Central memory CD8-positive, alpha-beta T cell (primary cell): ENCODE data around the gene LANCL3.

Experiments
- ATAC-seq: fragments of 150-1000 bp; cut with Tn5 transposase; replicated peaks from 2 replicates; pipeline ENCODE4 v1.10.0; 2022; ENCODE audit warnings: mild to moderate bottlenecking, moderate FRiP score, moderate number of reproducible peaks; ENCODE audit not compliant: poor library complexity, severe bottlenecking; ENCODE audit errors: extremely low read depth
- DNase-seq, 2 donors: peaks; one replicate each; pipeline ENCODE4 v3.0.0; 2021; ENCODE audit warnings: low spot score in 2 of 2
- H3K27ac Mint-ChIP-seq: one replicate; pipeline ENCODE4 v1.8.0; 2022; ENCODE audit warnings: low read depth, mild to moderate bottlenecking, moderate library complexity, mixed read lengths
- H3K27me3 Mint-ChIP-seq: one replicate; pipeline ENCODE4 v1.8.0; 2022; ENCODE audit warnings: mixed read lengths
- H3K36me3 Mint-ChIP-seq: one replicate; pipeline ENCODE4 v1.8.0; 2022; ENCODE audit warnings: mild to moderate bottlenecking, moderate library complexity, mixed read lengths; ENCODE audit not compliant: insufficient read depth
- H3K4me1 Mint-ChIP-seq: one replicate; pipeline ENCODE4 v1.8.0; 2022; ENCODE audit warnings: mixed read lengths
- H3K4me3 Mint-ChIP-seq: one replicate; pipeline ENCODE4 v1.8.0; 2022; ENCODE audit warnings: mild to moderate bottlenecking, moderate library complexity, mixed read lengths
- H3K9me3 Mint-ChIP-seq: one replicate; pipeline ENCODE4 v1.8.0; 2022; ENCODE audit warnings: mixed read lengths

LANCL3 gene

DNA sequence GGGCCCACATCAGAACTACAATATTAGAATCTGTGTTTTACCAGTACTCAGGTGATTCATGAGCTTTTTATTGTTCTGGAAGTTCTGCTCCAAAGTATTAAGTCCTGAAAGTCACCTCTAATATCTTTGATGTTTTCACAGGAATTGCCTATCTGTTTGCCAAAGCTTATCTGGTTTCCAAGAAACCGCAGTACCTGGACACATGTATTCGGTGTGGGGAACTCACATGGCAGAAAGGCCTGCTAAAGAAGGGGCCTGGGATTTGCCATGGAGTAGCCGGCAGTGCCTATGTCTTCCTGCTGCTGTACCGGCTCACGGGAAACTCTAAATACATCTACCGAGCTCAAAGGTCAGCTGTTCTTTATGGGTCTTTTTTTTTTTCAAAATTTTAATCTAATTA, 95.7 kb downstream of the LANCL3 start:
- H3K9me3 Mint-ChIP-seq: no peaks in the 10 kb centered on the region
- no peak overlapping the region for H3K4me3 Mint-ChIP-seq
- ATAC-seq (no peak), DNase-seq (no peak)
- no peaks in the 10 kb centered on the region for H3K4me1 Mint-ChIP-seq
- H3K36me3 Mint-ChIP-seq: peaks cover 3% of the 10 kb centered on the region
- H3K27ac Mint-ChIP-seq: no peak overlapping the region
- H3K27me3 Mint-ChIP-seq: no peaks in the 10 kb centered on the region

DNA sequence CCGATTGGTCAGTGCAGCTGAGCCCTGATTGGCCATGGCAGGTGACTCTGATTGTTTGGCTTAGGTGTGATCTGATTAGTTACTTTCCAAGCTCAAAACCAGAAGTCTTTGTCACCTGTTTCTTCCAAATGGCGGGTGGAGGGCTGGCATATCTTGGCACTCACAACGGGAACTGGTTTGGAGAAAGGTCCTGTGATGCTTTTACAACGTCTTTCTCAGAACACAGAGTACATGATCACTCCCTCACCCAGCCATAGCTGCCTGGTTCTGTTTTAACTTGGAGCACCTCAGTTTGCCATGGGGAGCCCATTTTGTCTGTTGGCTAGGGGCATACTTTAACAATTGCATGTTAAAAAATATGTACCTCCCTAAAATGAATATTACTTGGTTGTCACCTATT, 101.1 kb downstream of the LANCL3 start:
- Mint-ChIP-seq H3K9me3 (no peaks in the 10 kb centered on the region), H3K4me1 (no peaks in the 10 kb centered on the region), H3K36me3 (no peaks in the 10 kb centered on the region), H3K27ac (no peak overlapping the region), H3K4me3 (no peak overlapping the region), H3K27me3 (no peaks in the 10 kb centered on the region)
- ATAC-seq (no peak), DNase-seq (no peak)

DNA sequence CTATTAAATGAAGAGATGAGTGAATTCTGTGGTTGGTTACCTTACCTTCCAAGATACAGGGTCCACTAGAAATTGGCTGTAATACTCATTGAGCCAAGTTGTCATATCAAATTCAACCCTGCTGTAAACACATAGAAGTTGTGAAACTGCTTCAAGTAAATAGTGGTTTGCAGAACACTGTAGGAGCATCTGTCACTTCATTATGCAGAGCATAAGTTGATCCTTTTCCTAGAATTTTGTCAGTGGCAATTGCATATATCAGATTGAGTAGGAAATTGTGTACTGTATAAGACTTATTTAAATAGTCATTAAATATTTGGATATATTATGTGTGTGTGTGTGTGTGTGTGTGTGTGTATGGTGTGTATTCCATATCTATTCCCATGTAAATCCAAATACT, 105.3 kb downstream of the LANCL3 start:
- DNase-seq (no peak), ATAC-seq (no peak)
- H3K4me1 Mint-ChIP-seq: no peaks in the 10 kb centered on the region
- no peaks in the 10 kb centered on the region for H3K9me3 Mint-ChIP-seq
- H3K27ac Mint-ChIP-seq: no peak overlapping the region
- H3K27me3 Mint-ChIP-seq: no peaks in the 10 kb centered on the region
- H3K36me3 Mint-ChIP-seq: peaks cover 2% of the 10 kb centered on the region
- no peak overlapping the region for H3K4me3 Mint-ChIP-seq

DNA sequence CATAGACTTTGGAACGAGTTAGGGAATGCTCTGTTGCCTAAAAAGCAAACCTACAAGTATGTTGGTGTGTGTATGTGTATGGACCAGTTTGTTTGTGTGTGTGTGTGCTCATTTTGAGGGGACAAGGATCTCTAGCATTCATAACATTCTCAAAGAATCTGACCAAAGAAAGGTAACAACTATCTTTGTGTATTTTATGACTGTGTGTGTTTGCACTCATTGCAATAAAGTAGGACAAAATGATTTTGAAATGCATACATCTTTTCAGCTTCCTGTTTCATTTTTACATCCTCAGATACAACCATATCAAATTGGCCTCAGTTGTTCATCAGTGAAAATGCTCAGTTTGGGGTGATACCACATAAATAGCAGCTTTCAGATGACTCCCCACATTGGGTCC, 105.8 kb downstream of the LANCL3 start:
- H3K9me3 Mint-ChIP-seq: no peaks in the 10 kb centered on the region
- peaks cover 2% of the 10 kb centered on the region for H3K36me3 Mint-ChIP-seq
- no peak for DNase-seq
- no peaks in the 10 kb centered on the region for H3K4me1 Mint-ChIP-seq
- no peaks in the 10 kb centered on the region for H3K27me3 Mint-ChIP-seq
- H3K27ac Mint-ChIP-seq: no peak overlapping the region
- H3K4me3 Mint-ChIP-seq: no peak overlapping the region
- no peak for ATAC-seq

DNA sequence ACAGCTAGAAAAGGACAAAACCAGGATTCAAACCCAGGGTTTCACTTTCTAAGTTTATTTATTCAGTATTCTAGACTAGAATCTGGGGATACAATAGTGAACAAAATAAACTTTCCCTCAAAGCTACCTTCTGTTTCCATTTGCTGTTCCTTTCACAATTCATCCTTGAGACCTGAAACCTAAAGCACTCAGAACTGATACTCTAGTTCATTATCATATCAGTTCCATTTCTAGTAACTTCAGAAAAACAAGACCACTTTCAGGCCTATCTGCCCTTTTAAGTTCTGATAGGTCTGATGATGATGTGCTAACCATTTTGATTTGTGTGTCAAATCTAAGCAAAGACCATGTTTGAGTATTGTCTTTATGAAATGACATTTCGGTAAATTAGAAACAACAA, 106.3 kb downstream of the LANCL3 start:
- ATAC-seq (no peak), DNase-seq (no peak)
- no peak overlapping the region for H3K27ac Mint-ChIP-seq
- no peaks in the 10 kb centered on the region for H3K4me1 Mint-ChIP-seq
- H3K4me3 Mint-ChIP-seq: no peak overlapping the region
- H3K9me3 Mint-ChIP-seq: no peaks in the 10 kb centered on the region
- H3K27me3 Mint-ChIP-seq: no peaks in the 10 kb centered on the region
- H3K36me3 Mint-ChIP-seq: peaks cover 2% of the 10 kb centered on the region

DNA sequence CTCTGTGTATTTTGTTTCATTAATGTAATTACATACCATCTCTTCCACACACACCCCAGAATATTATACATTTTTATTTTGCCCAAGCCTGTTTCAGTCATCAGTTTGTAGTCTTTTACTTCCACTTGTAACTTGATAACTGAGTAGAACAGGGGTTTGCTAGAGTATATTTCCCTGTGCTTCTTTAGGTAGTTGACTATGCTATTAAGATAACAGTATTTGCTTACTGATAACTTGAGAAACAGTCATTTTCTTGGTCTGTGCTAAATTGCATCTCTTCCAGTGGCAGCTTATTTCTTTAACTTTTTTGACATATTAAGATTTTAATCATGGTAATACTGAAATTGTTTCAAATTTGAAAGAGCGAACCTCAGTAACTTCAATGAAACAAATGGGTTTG, 107.1 kb downstream of the LANCL3 start:
- ATAC-seq (no peak), DNase-seq (no peak)
- Mint-ChIP-seq H3K36me3 (peaks cover 2% of the 10 kb centered on the region), H3K9me3 (no peaks in the 10 kb centered on the region), H3K27ac (no peak overlapping the region), H3K4me3 (no peak overlapping the region), H3K27me3 (no peaks in the 10 kb centered on the region), H3K4me1 (no peaks in the 10 kb centered on the region)

DNA sequence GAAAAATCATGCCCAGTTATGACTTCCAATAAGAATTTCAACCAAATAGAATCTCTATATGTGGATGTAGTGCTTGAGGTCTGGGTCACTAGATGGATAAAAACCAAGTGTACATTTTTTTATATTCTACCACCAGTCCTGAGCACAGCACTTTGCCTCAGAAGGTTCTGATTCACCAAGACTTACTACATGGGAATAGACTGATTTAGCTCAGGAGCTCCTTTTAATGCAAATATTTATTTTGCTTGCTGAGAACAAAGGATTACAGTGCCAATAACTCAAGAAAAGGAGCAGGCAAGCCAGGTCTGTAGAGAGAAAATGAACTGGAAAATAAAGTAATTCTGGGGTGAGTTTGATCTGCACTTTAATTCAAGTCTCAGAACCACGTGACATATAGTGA, 107.8 kb downstream of the LANCL3 start:
- no peak for ATAC-seq
- Mint-ChIP-seq H3K36me3 (peaks cover 2% of the 10 kb centered on the region), H3K4me3 (no peak overlapping the region)

DNA sequence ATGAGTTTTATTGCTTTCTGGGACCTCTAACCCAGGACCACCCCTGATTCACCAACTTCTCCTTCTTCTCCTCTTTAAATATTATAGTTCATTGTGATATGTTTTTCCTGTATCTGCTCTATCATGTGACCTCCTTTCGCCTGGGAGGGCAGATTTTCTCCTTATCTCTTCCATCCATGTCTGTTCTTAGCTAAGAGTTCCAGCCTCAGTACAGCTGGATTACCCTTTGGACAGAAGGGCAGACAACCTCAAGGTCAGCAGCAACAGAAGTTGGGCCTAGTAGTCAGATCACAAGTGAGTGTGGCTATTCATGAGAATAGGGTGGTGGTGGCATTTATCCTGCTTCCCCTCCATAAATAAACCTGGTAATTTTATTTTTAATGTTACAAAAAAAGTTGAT, 108.4 kb downstream of the LANCL3 start:
- H3K9me3 Mint-ChIP-seq: no peaks in the 10 kb centered on the region
- H3K4me1 Mint-ChIP-seq: no peaks in the 10 kb centered on the region
- H3K36me3 Mint-ChIP-seq: peaks cover 2% of the 10 kb centered on the region
- DNase-seq: no peak
- H3K27me3 Mint-ChIP-seq: no peaks in the 10 kb centered on the region
- no peak overlapping the region for H3K4me3 Mint-ChIP-seq
- no peak for ATAC-seq
- no peak overlapping the region for H3K27ac Mint-ChIP-seq

More for the DNA sequence above, 107.8 kb downstream of the LANCL3 start:
- Mint-ChIP-seq H3K4me1 (no peaks in the 10 kb centered on the region), H3K9me3 (no peaks in the 10 kb centered on the region), H3K27ac (no peak overlapping the region), H3K27me3 (no peaks in the 10 kb centered on the region)
- DNase-seq: no peak

DNA sequence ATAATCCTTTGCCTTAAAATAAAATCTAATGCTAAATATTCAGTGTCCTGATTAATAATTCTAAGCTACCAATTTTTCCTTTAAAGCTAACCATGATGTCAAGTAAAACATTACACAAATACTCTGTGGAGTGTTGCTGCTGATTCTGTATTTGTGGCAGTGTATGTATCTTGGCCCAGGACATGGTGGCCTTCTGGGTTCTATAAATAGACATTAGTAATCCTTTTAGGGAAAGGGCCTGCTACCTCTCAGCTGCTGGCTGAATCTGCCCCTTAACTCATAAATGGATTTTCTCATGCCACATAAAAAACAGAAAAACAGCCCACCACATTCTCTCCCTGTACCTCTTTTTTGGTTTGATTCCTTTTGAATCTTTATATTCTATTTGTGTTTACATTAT, 113.0 kb downstream of the LANCL3 start:
- no peaks in the 10 kb centered on the region for H3K27me3 Mint-ChIP-seq
- DNase-seq (no peak), ATAC-seq (no peak)
- H3K27ac Mint-ChIP-seq: no peak overlapping the region
- no peaks in the 10 kb centered on the region for H3K9me3 Mint-ChIP-seq
- H3K4me1 Mint-ChIP-seq: no peaks in the 10 kb centered on the region
- H3K4me3 Mint-ChIP-seq: no peak overlapping the region
- no peaks in the 10 kb centered on the region for H3K36me3 Mint-ChIP-seq

DNA sequence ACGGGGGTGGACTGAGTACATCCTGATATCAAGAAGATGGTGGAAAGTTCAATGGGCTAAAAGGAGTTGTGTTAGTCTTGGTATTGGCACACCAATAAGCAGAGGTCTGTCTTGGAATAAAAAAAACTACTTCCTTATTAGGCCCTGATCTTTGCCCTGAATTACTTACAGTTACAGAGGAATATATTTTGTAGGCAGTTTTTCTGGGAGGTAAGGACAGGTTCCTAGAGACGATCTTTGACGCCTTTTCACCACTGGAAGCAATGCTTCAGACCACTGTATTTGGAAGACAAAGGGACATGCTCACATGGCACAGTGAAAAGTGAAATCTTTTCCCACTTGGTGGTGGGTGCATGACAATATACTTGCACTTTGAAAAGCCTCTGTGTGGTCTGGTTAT, 113.5 kb downstream of the LANCL3 start:
- H3K27ac Mint-ChIP-seq: no peak overlapping the region
- DNase-seq (no peak), ATAC-seq (no peak)
- no peaks in the 10 kb centered on the region for H3K27me3 Mint-ChIP-seq
- H3K4me1 Mint-ChIP-seq: no peaks in the 10 kb centered on the region
- H3K9me3 Mint-ChIP-seq: no peaks in the 10 kb centered on the region
- peak overlapping the region; percentile 32 for H3K4me3 Mint-ChIP-seq
- H3K36me3 Mint-ChIP-seq: no peaks in the 10 kb centered on the region

DNA sequence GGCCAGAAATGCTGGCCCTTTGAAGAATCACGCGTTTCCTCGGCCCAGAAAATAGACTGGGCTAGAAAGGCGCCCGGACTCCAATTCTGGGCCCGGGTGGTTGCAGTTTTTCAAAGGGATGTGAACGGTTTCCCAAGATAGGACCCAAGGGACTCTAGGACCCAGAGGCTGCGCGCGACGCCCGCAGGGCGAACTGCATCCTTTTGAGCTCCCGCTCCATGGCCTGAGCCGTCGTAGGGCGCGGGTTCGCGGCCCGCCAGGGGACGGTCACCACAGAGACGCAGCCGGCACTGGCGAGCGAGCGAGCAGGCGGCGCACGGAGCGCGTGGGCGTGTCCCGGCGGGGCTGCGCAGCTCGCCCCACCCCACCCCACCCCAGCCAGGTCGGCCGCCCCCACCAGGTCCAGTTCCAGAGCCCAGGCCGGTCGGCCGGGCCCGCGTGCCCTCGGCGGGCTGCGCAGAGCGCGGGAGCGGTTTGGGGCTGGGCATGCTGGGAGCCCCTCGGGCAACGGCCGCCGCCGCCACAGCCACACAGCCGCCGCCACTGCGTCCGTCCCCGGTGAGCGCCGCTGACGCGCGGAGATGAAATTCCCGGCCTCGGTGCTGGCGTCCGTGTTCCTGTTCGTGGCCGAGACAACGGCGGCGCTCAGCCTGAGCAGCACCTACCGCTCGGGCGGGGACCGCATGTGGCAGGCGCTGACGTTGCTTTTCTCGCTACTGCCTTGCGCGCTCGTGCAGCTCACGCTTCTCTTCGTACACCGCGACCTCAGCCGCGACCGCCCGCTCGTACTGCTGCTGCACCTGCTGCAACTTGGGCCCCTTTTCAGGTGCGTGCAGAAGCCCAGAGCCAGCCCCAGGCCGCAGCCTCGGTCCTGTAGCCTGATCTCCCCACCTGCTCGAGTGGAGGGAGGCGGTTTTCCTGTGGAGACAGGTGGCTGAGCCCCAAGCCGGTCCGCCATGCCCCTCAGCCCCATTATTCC, 114.2 kb downstream of the LANCL3 start, which contains the start of gene XK:
XK (plus strand) TSS at position 411 of the 979 bp plus-strand sequence; CDS start at position 582, 171 bp downstream.
- ATAC-seq: peak; percentile 80
- H3K27ac Mint-ChIP-seq: no peak within 1 kb of the TSS
- no peaks in the 10 kb centered on the region for H3K4me1 Mint-ChIP-seq
- H3K27me3 Mint-ChIP-seq: no peaks in the 10 kb centered on the region
- DNase-seq: peak; percentile 14 to 19
- H3K4me3 Mint-ChIP-seq: peak within 1 kb of the TSS; percentile 64
- H3K9me3 Mint-ChIP-seq: no peaks in the 10 kb centered on the region
- H3K36me3 Mint-ChIP-seq: no peaks in the 10 kb centered on the region

DNA sequence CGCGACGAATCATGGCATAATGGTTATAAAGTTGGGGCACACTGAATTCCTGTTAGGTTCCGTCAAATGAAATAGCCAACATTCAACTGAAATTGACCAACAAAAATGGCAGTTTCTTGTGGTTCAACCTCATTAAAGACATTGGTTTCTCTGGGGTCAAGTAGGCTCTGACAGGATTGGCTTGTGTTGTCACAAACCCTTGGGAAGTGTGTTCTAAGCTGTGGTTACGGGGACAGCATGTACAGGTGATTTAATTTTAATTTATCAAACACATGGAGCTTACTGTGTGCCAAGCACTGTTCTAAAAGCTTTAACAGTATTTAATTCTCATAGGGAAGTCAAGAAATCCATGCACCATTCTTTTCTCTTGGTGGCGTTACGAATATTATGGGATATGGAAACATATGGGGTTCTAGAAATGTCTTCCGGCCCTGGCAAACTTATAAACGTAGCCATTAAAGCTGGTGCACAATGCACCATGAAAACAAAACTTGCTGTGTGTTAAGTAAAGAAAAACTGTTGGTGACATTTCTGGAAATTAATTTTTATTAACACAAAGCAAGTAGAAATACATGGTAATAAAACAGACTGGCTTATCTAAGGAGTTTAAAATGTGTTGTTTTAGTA, 115.0 kb downstream of the LANCL3 start:
- Mint-ChIP-seq H3K4me1 (no peaks in the 10 kb centered on the region), H3K4me3 (peak overlapping the region; percentile 64), H3K27me3 (no peaks in the 10 kb centered on the region), H3K9me3 (no peaks in the 10 kb centered on the region), H3K36me3 (no peaks in the 10 kb centered on the region), H3K27ac (no peak overlapping the region)
- DNase-seq (no peak), ATAC-seq (no peak)

DNA sequence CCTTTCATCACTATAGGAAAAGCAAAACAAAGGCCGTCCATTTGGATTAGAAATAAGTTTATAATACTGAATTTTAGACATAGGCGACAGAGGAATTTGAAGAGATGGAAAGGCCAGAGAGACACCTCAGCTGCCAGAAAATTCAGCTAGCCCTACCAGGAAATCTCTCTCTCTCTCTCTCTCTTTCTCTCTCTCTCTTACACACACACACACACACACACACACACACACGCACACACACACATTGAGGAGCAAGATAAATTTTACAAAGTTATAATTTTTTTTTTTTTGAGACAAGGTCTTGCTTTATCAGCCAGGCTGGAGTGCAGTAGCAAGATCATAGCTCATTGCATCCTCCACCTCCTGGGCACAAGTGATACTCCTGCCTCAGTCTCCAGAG, 115.5 kb downstream of the LANCL3 start:
- DNase-seq: no peak
- Mint-ChIP-seq H3K27me3 (no peaks in the 10 kb centered on the region), H3K4me3 (no peak overlapping the region), H3K9me3 (no peaks in the 10 kb centered on the region), H3K36me3 (no peaks in the 10 kb centered on the region), H3K4me1 (no peaks in the 10 kb centered on the region), H3K27ac (no peak overlapping the region)
- no peak for ATAC-seq
